Hepatocyte (in vitro differentiated cells): Measurements from ENCODE around the gene PDE4B. TPM values are rescaled to one million over a fixed set of nuclear protein-coding genes. Genes with fewer than 3 reads are reported as not detected.

Source experiments
- DNase-seq: peaks from one replicate; pipeline ENCODE4 v3.0.0-alpha.2; 2016; ENCODE audit warnings: low spot score
- H2AFZ ChIP-seq: fragments of 200-600 bp; sonication (generic); 2 replicates; pipeline ENCODE4 v1.6.0; 2016; ENCODE audit warnings: antibody characterized with exemption, mild to moderate bottlenecking
- H3K27ac ChIP-seq: fragments of 200-600 bp; sonication (generic); 2 replicates; pipeline ENCODE4 v1.5.1; 2016; ENCODE audit warnings: mild to moderate bottlenecking
- H3K27me3 ChIP-seq: fragments of 200-600 bp; sonication (generic); 2 replicates; pipeline ENCODE4 v1.6.1; 2016
- H3K36me3 ChIP-seq: fragments of 200-600 bp; sonication (generic); replicated peaks from 2 replicates; pipeline ENCODE4 v1.5.1; 2016; ENCODE audit warnings: low read depth; ENCODE audit not compliant: insufficient read depth
- H3K4me1 ChIP-seq: fragments of 200-600 bp; sonication (generic); 2 replicates; pipeline ENCODE4 v1.5.1; 2016; ENCODE audit warnings: mild to moderate bottlenecking, moderate library complexity; ENCODE audit not compliant: insufficient read depth
- H3K4me2 ChIP-seq: fragments of 200-600 bp; sonication (generic); 2 replicates; pipeline ENCODE4 v1.6.0; 2016
- H3K4me3 ChIP-seq: fragments of 200-600 bp; sonication (generic); 2 replicates; pipeline ENCODE4 v1.5.1; 2016; ENCODE audit warnings: mild to moderate bottlenecking
- H3K79me2 ChIP-seq: fragments of 200-600 bp; sonication (generic); 2 replicates; pipeline ENCODE4 v1.6.0; 2017; ENCODE audit warnings: mild to moderate bottlenecking
- H3K9me2 ChIP-seq: fragments of 200-600 bp; sonication (generic); replicated peaks from 2 replicates; pipeline ENCODE4 v1.6.0; 2017; ENCODE audit warnings: mild to moderate bottlenecking; ENCODE audit not compliant: insufficient read depth
- H3K9me3 ChIP-seq: fragments of 200-600 bp; sonication (generic); 2 replicates; pipeline ENCODE4 v1.5.1; 2016; ENCODE audit warnings: low read depth, mild to moderate bottlenecking
- H4K20me1 ChIP-seq: fragments of 200-600 bp; sonication (generic); 2 replicates; pipeline ENCODE4 v1.6.0; 2016; ENCODE audit warnings: mild to moderate bottlenecking; ENCODE audit not compliant: insufficient read depth, poor library complexity, severe bottlenecking
- EZH2 ChIP-seq: fragments of 200-600 bp; sonication (generic); IDR thresholded peaks from 2 replicates; pipeline ENCODE4 v1.6.1; 2016; ENCODE audit warnings: antibody characterized with exemption, mild to moderate bottlenecking, borderline replicate concordance
- EZH2phosphoT487 ChIP-seq: fragments of 200-600 bp; sonication (generic); IDR thresholded peaks from one replicate; pipeline ENCODE4 v1.6.1; 2018; ENCODE audit warnings: antibody characterized with exemption, mild to moderate bottlenecking, low read depth, moderate library complexity; ENCODE audit not compliant: unreplicated experiment, severe bottlenecking
- WGBS: methylation state at CpG from one replicate; pipeline ENCODE4 v1.1.6; 2016; ENCODE audit warnings: low lambda C conversion rate; ENCODE audit errors: missing lambda C conversion rate; 5-methylcytosine and 5-hydroxymethylcytosine counted together
- polyA plus RNA-seq: library from polyadenylated mRNA; unstranded; fragments of >200 nt; fragmentation: Nextera tagmentation; extraction: Ambion mirVana; gene quantifications from 2 replicates; pipeline ENCODE4 v1.2.1, GENCODE V29; 2016
- total RNA-seq: library from RNA; depleted of rRNA; stranded (reverse); fragments of >200 nt; gene quantifications from 2 replicates; pipeline ENCODE4 v1.2.3, GENCODE V29; 2014
- TF ChIP-seq, protein P1 (sequence below): fragments of 200-600 bp; sonication (generic); IDR thresholded peaks from 2 replicates; pipeline ENCODE4 v1.5.1; 2016; ENCODE audit warnings: antibody characterized with exemption, mild to moderate bottlenecking; ENCODE audit not compliant: poor library complexity

The PDE4B gene
- total and polyA plus RNA-seq, 2 experiments from 2014 or later: 1.8 to 3.4 TPM

DNA sequence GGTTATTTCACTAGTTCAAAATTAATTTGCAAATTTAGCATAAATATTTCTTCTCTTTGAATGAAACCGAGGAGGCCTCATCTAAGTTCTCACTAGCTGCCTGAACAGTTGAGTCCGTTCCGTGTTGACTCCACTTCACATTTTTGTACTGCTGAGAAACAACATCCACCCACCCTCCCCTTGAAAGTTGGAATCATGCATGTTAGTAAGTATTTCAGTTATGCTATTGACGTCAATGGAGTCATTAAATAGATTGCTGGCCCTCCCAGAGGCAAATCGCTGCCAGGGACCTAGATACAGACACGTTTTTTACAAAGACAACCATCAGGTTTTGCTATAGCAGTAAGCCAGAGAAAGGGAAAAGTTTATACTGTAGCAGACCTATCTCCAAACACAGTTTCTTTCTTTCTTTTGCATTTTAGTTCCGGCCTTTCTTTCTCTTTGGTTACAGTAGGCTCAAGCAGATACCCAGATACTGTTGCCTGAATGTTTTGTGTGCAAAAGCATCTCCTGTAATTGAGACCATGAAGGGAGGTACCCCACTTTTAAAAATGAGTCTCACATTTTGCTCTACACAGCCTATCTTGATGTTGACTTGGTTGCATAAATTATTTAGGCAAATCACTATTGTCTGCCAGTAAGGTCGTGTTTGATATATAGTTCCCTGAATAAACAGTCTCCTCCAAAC lies 478.7 kb downstream of the PDE4B start:
- DNase-seq: peak; percentile 90
- no peaks in the 10 kb centered on the region for H3K27me3 ChIP-seq
- H3K27ac ChIP-seq: peak overlapping the region; percentile 84
- no peaks in the 10 kb centered on the region for H3K9me2 ChIP-seq
- TF ChIP-seq EZH2phosphoT487 (no peak), EZH2 (no peak)
- TF ChIP-seq, protein P1, sequence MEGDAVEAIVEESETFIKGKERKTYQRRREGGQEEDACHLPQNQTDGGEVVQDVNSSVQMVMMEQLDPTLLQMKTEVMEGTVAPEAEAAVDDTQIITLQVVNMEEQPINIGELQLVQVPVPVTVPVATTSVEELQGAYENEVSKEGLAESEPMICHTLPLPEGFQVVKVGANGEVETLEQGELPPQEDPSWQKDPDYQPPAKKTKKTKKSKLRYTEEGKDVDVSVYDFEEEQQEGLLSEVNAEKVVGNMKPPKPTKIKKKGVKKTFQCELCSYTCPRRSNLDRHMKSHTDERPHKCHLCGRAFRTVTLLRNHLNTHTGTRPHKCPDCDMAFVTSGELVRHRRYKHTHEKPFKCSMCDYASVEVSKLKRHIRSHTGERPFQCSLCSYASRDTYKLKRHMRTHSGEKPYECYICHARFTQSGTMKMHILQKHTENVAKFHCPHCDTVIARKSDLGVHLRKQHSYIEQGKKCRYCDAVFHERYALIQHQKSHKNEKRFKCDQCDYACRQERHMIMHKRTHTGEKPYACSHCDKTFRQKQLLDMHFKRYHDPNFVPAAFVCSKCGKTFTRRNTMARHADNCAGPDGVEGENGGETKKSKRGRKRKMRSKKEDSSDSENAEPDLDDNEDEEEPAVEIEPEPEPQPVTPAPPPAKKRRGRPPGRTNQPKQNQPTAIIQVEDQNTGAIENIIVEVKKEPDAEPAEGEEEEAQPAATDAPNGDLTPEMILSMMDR: no peak
- H3K36me3 ChIP-seq: no peaks in the 10 kb centered on the region
- H3K4me3 ChIP-seq: no peak overlapping the region
- WGBS: 25% methylated on average over 8 of the region's 8 CpGs
- no peaks in the 10 kb centered on the region for H4K20me1 ChIP-seq
- H2AFZ ChIP-seq: peak overlapping the region; percentile 33
- no peaks in the 10 kb centered on the region for H3K79me2 ChIP-seq
- peaks cover 22% of the 10 kb centered on the region for H3K4me1 ChIP-seq
- H3K4me2 ChIP-seq: peak overlapping the region; percentile 66
- H3K9me3 ChIP-seq: no peaks in the 10 kb centered on the region

DNA sequence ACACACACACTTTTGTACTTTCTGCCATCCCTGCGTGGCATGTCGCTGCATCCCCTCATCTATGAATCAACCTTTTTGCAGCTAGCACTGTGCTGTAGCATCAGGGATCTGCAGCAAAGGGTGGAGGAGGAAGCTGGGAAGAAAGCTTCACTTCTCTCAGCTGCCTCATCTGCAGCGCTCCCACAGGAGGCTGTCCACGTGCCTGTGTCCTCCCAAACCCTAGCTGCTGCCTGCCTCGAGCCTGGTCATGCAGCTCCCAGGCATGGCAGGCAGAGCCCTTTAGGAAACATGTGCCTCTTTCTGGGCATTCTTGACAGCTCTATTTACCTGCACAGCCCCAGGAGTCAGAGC lies 479.2 kb downstream of the PDE4B start:
- Histone ChIP-seq H2AFZ (peak overlapping the region; percentile 33), H4K20me1 (no peaks in the 10 kb centered on the region), H3K36me3 (no peaks in the 10 kb centered on the region), H3K9me3 (no peaks in the 10 kb centered on the region), H3K4me3 (no peak overlapping the region), H3K9me2 (no peaks in the 10 kb centered on the region), H3K27ac (peak overlapping the region; percentile 84), H3K4me1 (peaks cover 22% of the 10 kb centered on the region), H3K79me2 (no peaks in the 10 kb centered on the region), H3K27me3 (no peaks in the 10 kb centered on the region), H3K4me2 (peak overlapping the region; percentile 66)
- no peak for DNase-seq
- TF ChIP-seq EZH2 (no peak), EZH2phosphoT487 (no peak)
- TF ChIP-seq, protein P1: no peak
- 38% methylated on average over 5 of the region's 5 CpGs for WGBS

- Histone ChIP-seq H3K27me3 (no peaks in the 10 kb centered on the region), H3K27ac (no peak overlapping the region), H2AFZ (no peak overlapping the region), H3K79me2 (no peaks in the 10 kb centered on the region), H3K4me1 (peaks cover 22% of the 10 kb centered on the region), H3K9me2 (no peaks in the 10 kb centered on the region), H3K4me2 (no peak overlapping the region), H3K36me3 (no peaks in the 10 kb centered on the region), H3K9me3 (no peaks in the 10 kb centered on the region), H3K4me3 (no peak overlapping the region), H4K20me1 (no peaks in the 10 kb centered on the region)
- TF ChIP-seq, protein P1: no peak
- TF ChIP-seq EZH2 (no peak), EZH2phosphoT487 (no peak)
- 62% methylated on average over 2 of the region's 2 CpGs for WGBS
- no peak for DNase-seq
These were observed 481.0 kb downstream of the PDE4B start for GRCh38 chr1:66273656-66274055.
